ENCODE measurements around the gene TNFAIP8L3.

DNA sequence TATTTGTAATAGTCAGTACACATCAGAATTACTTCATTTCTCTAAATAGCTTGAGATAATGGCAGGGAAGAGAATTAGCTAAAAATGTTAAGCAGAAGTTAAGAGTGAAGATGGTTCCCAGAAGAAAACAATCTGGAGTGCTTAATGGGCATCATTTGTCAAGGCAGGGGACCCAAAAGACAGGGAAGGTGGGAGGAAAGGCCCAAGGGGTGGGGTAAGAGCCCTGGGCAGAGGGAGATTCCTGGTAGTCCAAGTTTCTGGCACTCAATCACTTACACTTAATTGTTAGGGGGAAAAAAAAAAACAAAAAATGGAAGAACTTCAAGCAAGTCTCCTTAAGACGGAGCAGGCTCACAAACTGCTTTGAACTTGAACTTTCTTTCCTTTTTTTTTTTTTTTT, 28.9 kb downstream of the TNFAIP8L3 start:
- TF ChIP-seq, protein P1, sequence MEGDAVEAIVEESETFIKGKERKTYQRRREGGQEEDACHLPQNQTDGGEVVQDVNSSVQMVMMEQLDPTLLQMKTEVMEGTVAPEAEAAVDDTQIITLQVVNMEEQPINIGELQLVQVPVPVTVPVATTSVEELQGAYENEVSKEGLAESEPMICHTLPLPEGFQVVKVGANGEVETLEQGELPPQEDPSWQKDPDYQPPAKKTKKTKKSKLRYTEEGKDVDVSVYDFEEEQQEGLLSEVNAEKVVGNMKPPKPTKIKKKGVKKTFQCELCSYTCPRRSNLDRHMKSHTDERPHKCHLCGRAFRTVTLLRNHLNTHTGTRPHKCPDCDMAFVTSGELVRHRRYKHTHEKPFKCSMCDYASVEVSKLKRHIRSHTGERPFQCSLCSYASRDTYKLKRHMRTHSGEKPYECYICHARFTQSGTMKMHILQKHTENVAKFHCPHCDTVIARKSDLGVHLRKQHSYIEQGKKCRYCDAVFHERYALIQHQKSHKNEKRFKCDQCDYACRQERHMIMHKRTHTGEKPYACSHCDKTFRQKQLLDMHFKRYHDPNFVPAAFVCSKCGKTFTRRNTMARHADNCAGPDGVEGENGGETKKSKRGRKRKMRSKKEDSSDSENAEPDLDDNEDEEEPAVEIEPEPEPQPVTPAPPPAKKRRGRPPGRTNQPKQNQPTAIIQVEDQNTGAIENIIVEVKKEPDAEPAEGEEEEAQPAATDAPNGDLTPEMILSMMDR (IDR thresholded peaks at IDR 0.05): no peak
- TF ChIP-seq POLR2A (IDR thresholded peaks at IDR 0.05): no peak
